ENCODE data around the gene PPM1F. TPM values are rescaled to one million over a fixed set of nuclear protein-coding genes. Genes with fewer than 3 reads are reported as not detected.

Gene PPM1F
- total RNA-seq, 8 experiments from 2014 or later = 12.3 to 23.1 (median 16.3) TPM

DNA sequence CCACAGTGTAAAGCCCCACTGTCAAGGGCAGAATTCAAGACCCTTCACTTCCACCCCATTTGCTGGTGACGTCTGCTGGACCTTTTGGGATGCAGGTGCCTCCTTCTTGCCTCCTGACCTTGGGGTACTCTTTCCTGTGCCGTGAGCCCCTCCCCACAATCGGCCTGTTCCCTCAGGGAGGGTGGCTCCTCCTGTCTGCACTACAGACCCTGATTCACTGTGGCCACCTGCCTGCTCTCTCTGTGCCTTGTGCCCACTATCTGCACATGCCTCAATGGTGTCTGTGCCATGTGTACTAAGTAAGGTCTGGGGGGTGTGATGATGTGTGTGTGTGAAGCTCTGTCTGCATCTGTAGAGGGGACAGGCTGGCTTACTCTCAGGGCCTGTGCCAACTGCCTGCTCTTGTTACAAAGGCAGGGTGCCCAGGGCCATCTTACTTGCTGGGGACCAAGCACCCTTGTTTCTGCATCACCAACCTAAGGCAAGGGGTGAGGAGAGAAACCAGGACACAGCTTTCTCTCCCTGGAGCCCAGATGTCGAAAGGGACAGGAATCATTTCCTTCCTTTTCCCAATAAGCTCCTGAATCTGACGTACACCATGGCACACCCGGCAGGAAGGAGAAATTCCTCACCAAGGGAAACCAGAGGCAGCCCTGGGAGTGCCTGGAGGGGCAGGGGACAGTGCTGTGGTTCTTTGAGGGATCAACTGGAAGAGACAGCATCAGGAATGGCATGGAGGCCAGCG lies 3.7 kb downstream of the PPM1F start:
- Histone ChIP-seq H3K4me1 (replicated peaks in 1 of 2) (peaks cover 11 to 15% of the 10 kb centered on the region in 2 donors), H3K27ac (peak overlapping the region in 1 of 2 donors; percentile 21), H3K4me3 (no peak overlapping the region)
- ATAC-seq (replicated peaks in 6 of 8) = no peak
- in situ Hi-C loops (cut with MboI; ENCODE audit: low pct_unique_long_range_greater_than_20kb in 2 of 9, low sequenced_read_pairs in 9 of 9, unreplicated experiment in 9 of 9) = loop anchor here in 7 of 9 experiments (10.0 to 25.0 kb wide), 3 partner anchors 224 to 237 kb away; no protein-coding TSS in a partner anchor
- WGBS, 10 experiments = 67 to 100% (median 82%) methylated on average over 1 to 3 of the region's 7 CpGs; no CpG with 5 or more reads in 4 of the 10 experiments

DNA sequence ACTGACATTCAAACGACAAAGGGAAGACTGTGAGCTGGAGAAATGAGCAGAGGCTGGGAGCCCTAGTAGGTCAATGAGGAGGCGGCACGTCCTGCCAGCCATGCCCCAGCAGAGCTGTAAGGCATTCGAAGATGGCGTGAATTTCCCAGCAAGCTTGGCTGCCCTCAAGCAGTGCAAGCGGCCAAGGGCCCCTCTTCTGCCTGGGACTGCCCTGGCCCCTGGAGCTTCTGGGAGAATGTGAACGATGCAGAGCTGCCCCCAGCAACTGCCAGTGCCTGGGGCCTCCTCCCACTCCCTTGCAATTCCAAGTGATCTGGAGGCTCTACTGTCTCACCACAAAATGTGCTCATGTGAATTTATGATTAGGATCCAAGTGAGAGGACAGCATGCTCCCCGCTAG lies 4.3 kb downstream of the PPM1F start:
- H3K4me3 ChIP-seq = no peak overlapping the region
- ATAC-seq (replicated peaks in 6 of 8) = no peak
- peak overlapping the region in 1 of 2 donors; percentile 19 for H3K27ac ChIP-seq
- in situ Hi-C loops (cut with MboI; ENCODE audit: low pct_unique_long_range_greater_than_20kb in 2 of 9, low sequenced_read_pairs in 9 of 9, unreplicated experiment in 9 of 9) = loop anchor here in 7 of 9 experiments (10.0 to 25.0 kb wide), 3 partner anchors 224 to 236 kb away; no protein-coding TSS in a partner anchor
- WGBS, 10 experiments = 40 to 100% (median 85%) methylated on average over 1 to 6 of the region's 8 CpGs; no CpG with 5 or more reads in 2 of the 10 experiments
- peaks cover 11 to 15% of the 10 kb centered on the region in 2 donors for H3K4me1 ChIP-seq (replicated peaks in 1 of 2)

DNA sequence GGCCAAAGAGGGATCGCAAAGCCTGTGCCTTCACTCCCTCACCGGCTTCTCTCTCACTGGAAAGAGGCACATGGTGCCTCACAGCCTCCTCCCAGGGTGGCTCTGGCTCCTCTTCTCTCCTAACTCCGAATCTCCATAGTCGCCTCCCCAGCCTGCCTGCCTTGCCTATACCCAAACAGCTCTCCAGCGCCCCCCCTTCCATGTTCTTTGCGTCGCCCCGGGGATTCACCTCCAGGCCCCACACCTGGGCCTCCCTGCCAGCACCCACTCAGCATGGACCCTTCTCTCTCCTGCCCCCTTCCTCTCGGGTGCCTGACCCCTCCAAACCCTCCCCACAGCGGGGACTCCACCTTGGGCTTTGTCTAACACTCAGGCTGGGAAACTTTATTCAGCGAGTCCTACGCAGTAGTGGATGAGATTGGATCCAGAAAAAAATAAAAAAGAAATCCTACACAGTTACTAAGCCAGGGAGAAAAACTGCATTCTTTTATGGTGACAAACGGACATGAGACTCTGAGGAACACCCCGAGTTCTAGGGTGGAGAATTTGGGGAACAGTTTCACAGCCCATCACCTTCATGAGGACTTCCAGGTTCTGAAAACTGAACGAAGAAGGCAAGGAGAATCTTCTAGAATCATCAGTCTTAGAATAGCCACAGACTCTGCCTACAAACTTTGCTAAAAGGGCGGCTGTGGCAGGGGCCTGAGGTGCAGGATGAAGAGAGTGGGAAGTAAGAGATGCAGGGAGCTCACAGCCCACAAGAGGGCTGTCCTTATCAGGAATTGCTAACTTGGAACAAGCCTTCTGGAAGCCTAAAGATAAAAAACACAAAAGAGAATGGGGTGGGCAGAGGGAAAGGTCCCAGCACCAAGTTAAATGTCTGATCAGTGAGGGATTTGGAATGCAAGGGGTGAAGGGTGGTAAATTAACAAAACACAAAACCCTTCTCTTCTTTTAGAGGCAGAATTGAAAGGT lies 5.3 kb downstream of the PPM1F start:
- in situ Hi-C loops (cut with MboI; ENCODE audit: low pct_unique_long_range_greater_than_20kb in 2 of 9, low sequenced_read_pairs in 9 of 9, unreplicated experiment in 9 of 9) = loop anchor here in 7 of 9 experiments (10.0 to 25.0 kb wide), 3 partner anchors 223 to 235 kb away; no protein-coding TSS in a partner anchor
- peak in 3 of 8 experiments; percentile 8 to 43 (median 31) for ATAC-seq (replicated peaks in 6 of 8)

DNA sequence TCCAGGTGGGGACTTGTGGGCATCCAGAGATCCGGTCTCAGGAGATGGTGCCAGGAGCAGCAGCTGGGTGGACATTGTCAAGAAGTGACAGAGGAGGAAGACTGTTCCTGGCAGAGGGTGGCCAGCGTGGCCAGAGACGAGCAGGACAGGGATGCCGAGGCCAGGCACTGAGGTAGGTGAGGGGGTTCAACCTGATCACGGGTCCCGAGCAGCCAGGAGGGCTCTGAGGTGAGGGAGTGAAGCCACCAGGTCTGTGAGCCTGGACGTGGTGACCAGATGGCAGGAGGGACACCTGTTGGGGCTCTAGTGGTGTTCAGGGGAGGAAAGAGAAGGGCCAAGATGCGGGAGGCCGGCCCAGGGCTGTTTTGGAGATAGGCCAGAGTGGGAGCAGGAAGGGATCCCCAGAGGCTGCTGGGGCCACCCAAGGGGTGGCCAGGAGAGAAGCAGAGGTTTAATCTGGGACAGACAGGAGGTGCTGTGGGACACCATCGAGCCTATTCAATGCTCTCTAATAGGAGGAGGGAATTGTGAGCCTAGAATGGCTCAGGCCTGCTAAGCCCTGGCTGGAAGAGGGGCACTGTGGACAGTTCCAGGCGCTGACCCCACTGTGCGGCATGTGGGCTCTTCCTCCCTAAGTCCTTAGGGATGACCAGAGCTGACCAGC lies 6.3 kb downstream of the PPM1F start:
- 71 to 100% (median 94%) methylated on average over 1 to 6 of the region's 12 CpGs; no CpG with 5 or more reads in 3 of the 10 experiments for WGBS, 10 experiments
- in situ Hi-C loops (cut with MboI; ENCODE audit: low pct_unique_long_range_greater_than_20kb in 2 of 9, low sequenced_read_pairs in 9 of 9, unreplicated experiment in 9 of 9) = loop anchor here in 7 of 9 experiments (10.0 to 25.0 kb wide), 3 partner anchors 222 to 234 kb away; no protein-coding TSS in a partner anchor
- Histone ChIP-seq H3K27ac (peak overlapping the region in 1 of 2 donors; percentile 57), H3K4me1 (replicated peaks in 1 of 2) (peaks cover 6 to 8% of the 10 kb centered on the region in 2 donors), H3K4me3 (no peak overlapping the region)
- ATAC-seq (replicated peaks in 6 of 8) = no peak

More for the DNA sequence above, 5.3 kb downstream of the PPM1F start:
- 0 to 69% (median 45%) methylated on average over 1 to 7 of the region's 16 CpGs; no CpG with 5 or more reads in 1 of the 10 experiments for WGBS, 10 experiments
- no peak overlapping the region for H3K4me3 ChIP-seq
- H3K4me1 ChIP-seq (replicated peaks in 1 of 2) = peaks cover 11 to 13% of the 10 kb centered on the region in 2 donors
- H3K27ac ChIP-seq = peak overlapping the region; percentile 6 to 30

DNA sequence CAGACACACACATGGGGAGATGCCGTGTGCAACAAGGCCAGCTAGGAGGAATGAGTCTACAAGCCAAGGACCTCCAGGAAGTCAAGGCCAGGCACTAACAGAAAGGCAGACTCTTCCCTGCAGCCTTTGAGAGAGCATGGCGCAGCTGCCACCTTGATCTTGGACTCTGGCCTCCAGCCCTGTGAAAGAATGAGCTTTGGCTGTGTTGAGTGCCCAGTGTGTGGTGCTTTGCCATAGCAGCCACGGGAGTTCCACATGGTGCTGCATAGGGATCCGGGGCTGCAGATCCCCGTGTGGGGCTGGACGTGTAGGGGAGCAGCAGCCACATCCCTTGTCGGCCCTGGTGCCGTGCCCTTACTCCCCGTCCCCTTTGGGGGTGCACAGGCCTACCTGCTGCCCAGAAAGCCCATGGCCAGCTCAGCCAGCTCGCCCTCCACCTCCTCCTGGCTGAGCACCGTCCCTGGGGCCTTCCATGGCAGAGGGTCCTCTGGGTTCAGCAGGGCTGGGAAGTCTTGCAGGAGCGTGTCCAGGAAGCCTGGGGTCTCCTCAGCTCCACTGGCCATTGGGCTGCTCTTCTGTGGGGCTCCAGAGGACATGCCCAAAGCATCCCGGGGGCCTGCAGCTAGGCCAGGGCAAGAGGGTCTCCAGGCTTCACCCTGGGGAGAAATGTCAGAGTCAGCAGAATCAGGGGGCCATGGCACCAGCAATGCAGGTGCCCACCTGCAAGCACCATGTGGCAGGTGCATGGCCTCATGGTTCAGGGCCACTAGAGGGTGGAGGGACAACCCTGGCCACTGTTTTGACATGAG lies 7.0 kb downstream of the PPM1F start:
- in situ Hi-C loops (cut with MboI; ENCODE audit: low pct_unique_long_range_greater_than_20kb in 2 of 9, low sequenced_read_pairs in 9 of 9, unreplicated experiment in 9 of 9) = loop anchor here in 7 of 9 experiments (10.0 to 25.0 kb wide), 3 partner anchors 221 to 233 kb away; no protein-coding TSS in a partner anchor
- 0 to 100% (median 83%) methylated on average over 1 to 5 of the region's 13 CpGs; no CpG with 5 or more reads in 5 of the 10 experiments for WGBS, 10 experiments
- peaks cover 5 to 8% of the 10 kb centered on the region in 2 donors for H3K4me1 ChIP-seq (replicated peaks in 1 of 2)
- no peak overlapping the region for H3K4me3 ChIP-seq
- peak overlapping the region; percentile 27 to 57 for H3K27ac ChIP-seq
- no peak for ATAC-seq (replicated peaks in 6 of 8)

DNA sequence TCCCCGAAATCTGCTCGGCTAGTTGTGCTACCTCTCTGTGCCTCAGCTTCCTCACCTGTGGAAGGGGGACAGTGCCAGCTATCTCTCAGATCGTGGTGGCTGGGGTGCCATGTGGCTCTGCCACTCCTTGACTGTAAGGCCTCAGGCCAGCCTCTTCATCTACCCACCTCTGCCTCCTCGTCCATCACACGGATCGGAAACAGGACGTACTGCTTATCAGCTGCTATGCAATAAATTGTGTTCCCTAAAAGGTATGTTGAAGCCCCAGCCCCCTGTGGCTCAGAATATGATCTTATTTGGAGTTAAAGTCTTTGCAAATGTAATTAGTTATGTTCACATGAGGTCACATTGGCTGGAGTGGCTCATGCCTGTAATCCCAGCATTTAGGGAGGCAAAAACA lies 7.8 kb downstream of the PPM1F start:
- no peak for ATAC-seq (replicated peaks in 6 of 8)
- in situ Hi-C loops (cut with MboI; ENCODE audit: low pct_unique_long_range_greater_than_20kb in 2 of 9, low sequenced_read_pairs in 9 of 9, unreplicated experiment in 9 of 9) = loop anchor here in 7 of 9 experiments (10.0 to 25.0 kb wide), 3 partner anchors 220 to 233 kb away; no protein-coding TSS in a partner anchor
- H3K27ac ChIP-seq = peak overlapping the region in 1 of 2 donors; percentile 33
- 80 to 100% (median 83%) methylated on average over 1 to 2 of the region's 7 CpGs; no CpG with 5 or more reads in 6 of the 10 experiments for WGBS, 10 experiments
- no peak overlapping the region for H3K4me3 ChIP-seq
- peaks cover 6 to 8% of the 10 kb centered on the region in 2 donors for H3K4me1 ChIP-seq (replicated peaks in 1 of 2)

DNA sequence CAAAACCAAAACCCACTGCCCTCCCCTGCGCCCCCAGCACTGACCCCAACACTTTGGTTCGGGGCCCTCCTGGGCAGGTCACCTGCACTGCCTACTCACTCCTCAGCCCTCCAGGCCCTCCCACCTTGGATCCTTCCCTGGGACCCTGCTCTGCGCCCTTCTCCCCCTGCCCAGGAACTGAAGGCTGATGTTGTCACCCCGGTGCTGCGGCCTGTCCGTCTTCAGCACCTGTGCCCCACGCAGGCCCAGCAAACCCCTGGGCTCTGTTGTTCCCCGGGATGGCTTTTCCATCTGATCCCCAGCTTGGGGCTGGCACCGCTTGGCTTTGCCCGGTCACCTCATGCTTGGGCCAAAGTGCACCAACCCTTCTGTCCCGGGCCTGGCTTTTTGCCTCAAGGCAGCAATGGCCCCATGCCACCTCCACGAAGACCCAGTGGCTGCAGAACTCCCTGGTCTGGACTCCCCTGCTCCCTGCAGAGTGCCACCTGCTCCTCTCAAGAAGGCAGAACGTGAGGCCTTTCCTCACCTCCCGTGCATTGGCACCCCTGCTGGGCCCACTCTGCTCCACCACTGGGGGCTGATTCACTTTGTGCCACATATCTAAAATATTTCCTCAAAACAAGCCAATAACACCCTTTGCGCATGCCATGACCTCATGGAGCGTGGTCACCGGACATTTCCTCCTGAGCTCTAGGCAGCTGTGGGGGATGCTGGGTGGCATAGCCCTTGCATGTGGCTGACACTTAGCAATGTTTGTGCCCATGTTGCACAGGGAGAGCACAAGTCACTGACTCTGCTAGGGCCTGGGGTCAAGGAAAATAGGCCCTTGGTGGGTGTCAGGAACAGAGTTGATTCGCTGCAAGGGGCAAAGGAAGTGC lies 8.8 kb downstream of the PPM1F start:
- no peak for ATAC-seq (replicated peaks in 6 of 8)
- WGBS, 10 experiments = 60 to 90% (median 86%) methylated on average over 1 to 10 of the region's 18 CpGs; no CpG with 5 or more reads in 3 of the 10 experiments
- Histone ChIP-seq H3K27ac (no peak overlapping the region), H3K4me3 (no peak overlapping the region), H3K4me1 (replicated peaks in 1 of 2) (peaks cover 12 to 15% of the 10 kb centered on the region in 2 donors)
- in situ Hi-C loops (cut with MboI; ENCODE audit: low pct_unique_long_range_greater_than_20kb in 2 of 9, low sequenced_read_pairs in 9 of 9, unreplicated experiment in 9 of 9) = loop anchor here in 7 of 9 experiments (10.0 to 25.0 kb wide), 3 partner anchors 219 to 232 kb away; no protein-coding TSS in a partner anchor

DNA sequence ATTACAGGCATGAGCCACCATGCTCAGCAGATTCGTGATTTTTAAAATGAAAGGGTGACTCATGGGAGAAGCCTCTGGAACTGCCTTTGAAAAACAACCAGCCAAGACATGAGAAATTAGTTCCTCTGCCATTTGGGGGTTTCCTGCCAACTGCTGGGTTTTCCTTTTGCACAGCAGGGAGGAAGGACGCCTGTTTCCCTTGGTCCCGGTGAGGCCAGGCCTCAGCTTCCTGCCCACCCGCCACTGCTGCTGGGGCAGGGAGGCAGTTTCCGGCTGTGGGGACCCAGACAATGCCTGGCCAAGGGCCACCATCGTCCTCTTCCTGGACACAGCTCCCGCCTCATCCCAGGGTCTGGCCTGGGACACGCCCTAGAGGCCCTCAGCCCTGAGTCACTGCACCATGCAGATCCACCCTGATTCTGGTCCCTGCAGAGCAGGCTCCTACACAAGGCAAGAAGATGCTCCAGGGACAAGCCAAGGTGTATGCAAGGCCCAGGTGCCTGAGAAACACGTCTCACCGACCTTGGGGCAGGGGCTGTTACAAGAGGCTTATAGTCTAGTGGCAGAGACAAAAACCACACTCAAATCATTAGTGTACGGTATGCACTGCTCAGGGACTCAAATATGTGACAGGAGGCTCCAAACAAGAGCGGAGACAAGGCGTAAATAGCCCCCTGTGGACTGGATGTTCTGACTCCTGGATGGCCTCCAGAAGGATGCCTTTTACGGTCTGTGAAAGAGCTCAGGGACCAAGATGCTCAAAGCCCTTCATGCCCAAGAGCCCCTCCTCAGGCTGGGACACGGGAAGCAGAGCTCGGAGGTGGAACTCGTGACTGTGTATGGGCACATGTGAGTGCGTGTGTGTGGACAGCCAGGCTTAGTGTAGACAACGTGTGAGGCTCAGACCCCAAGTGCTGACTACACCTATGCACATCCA lies 10.0 kb downstream of the PPM1F start:
- Histone ChIP-seq H3K4me3 (no peak overlapping the region), H3K4me1 (replicated peaks in 1 of 2) (peaks cover 17% of the 10 kb centered on the region in 2 donors), H3K27ac (peak overlapping the region in 1 of 2 donors; percentile 19)
- peak in 2 of 8 experiments; percentile 52 for ATAC-seq (replicated peaks in 6 of 8)
- in situ Hi-C loops (cut with MboI; ENCODE audit: low pct_unique_long_range_greater_than_20kb in 2 of 9, low sequenced_read_pairs in 9 of 9, unreplicated experiment in 9 of 9) = loop anchor here in 7 of 9 experiments (10.0 to 25.0 kb wide), 3 partner anchors 218 to 230 kb away; no protein-coding TSS in a partner anchor
- WGBS, 10 experiments = 0 to 95% (median 56%) methylated on average over 1 to 9 of the region's 19 CpGs; no CpG with 5 or more reads in 2 of the 10 experiments

DNA sequence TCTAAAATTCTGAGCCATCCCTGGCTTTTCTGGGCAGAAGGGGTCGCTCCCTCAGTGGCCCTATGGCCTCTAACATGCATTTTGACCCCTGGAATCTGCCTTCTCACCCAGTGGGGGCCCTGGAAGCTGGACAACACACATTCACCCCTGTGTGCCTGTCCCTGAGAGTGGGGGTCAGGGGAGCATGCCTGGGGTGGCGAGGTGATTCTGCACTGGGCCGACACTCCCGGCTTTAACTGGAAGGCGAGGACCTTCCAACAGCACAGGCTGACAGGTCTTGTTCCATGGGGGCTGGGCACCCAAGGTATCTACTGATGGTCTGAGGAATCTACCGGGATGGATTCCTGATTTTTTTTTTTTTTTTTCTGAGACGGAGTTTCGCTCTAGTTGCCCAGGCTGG lies 10.7 kb downstream of the PPM1F start:
- in situ Hi-C loops (cut with MboI; ENCODE audit: low pct_unique_long_range_greater_than_20kb in 2 of 9, low sequenced_read_pairs in 9 of 9, unreplicated experiment in 9 of 9) = loop anchor here in 7 of 9 experiments (10.0 to 25.0 kb wide), 3 partner anchors 217 to 230 kb away; no protein-coding TSS in a partner anchor
- H3K4me1 ChIP-seq (replicated peaks in 1 of 2) = peaks cover 14 to 18% of the 10 kb centered on the region in 2 donors
- WGBS, 10 experiments = 48 to 100% (median 79%) methylated on average over 1 to 4 of the region's 8 CpGs; no CpG with 5 or more reads in 5 of the 10 experiments
- no peak for ATAC-seq (replicated peaks in 6 of 8)
- H3K4me3 ChIP-seq = no peak overlapping the region
- H3K27ac ChIP-seq = no peak overlapping the region

Data from motor neuron (in vitro differentiated cells).